ENCODE results near the gene SPDYE18.
"Not testable (repeated sequence)": the region's sequence is repeated elsewhere in the genome, so short reads cannot be mapped to it uniquely, and the experiment has no call there.

DNA sequence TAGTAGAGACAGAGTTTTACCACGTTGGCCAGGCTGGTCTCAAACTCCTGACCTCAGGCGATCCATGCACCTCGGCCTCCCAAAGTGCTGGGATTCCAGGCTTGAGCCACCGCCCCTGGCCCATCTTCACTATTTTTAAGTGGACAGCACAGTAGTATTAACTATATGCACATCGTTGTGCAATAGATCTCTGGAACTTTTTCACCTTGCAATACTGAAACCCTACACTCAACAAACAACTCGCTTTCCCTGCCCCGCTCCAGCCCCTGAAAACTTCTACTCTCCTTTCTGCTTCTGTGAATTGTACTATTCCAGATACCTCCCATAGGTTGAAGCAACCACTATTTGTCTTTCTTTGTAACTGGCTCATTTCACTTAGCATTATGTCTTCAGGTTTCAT is 3.5 kb upstream of the SPDYE18 start:
- not testable (repeated sequence) for TF ChIP-seq EZH2phosphoT487 (IDR thresholded peaks at IDR 0.05; ENCODE audit: borderline replicate concordance, low read depth); RXRA (IDR thresholded peaks at IDR 0.05; ENCODE audit: borderline replicate concordance, low read depth); RCOR1 (IDR thresholded peaks at IDR 0.05; ENCODE audit: low read length); POLR2AphosphoS5 (IDR thresholded peaks at IDR 0.05; ENCODE audit: low read depth, low read length); FOXM1 (IDR thresholded peaks at IDR 0.05; ENCODE audit: low read depth)
- TF ChIP-seq, protein P1, sequence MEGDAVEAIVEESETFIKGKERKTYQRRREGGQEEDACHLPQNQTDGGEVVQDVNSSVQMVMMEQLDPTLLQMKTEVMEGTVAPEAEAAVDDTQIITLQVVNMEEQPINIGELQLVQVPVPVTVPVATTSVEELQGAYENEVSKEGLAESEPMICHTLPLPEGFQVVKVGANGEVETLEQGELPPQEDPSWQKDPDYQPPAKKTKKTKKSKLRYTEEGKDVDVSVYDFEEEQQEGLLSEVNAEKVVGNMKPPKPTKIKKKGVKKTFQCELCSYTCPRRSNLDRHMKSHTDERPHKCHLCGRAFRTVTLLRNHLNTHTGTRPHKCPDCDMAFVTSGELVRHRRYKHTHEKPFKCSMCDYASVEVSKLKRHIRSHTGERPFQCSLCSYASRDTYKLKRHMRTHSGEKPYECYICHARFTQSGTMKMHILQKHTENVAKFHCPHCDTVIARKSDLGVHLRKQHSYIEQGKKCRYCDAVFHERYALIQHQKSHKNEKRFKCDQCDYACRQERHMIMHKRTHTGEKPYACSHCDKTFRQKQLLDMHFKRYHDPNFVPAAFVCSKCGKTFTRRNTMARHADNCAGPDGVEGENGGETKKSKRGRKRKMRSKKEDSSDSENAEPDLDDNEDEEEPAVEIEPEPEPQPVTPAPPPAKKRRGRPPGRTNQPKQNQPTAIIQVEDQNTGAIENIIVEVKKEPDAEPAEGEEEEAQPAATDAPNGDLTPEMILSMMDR (IDR thresholded peaks at IDR 0.05): not testable (repeated sequence)
- TF ChIP-seq, protein P2, sequence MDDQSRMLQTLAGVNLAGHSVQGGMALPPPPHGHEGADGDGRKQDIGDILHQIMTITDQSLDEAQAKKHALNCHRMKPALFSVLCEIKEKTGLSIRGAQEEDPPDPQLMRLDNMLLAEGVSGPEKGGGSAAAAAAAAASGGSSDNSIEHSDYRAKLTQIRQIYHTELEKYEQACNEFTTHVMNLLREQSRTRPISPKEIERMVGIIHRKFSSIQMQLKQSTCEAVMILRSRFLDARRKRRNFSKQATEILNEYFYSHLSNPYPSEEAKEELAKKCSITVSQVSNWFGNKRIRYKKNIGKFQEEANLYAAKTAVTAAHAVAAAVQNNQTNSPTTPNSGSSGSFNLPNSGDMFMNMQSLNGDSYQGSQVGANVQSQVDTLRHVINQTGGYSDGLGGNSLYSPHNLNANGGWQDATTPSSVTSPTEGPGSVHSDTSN (IDR thresholded peaks at IDR 0.05): not testable (repeated sequence)
